Right lobe of liver (tissue), 4 donors: ENCODE measurements around the gene MACROD2.

Experiments
- CTCF ChIP-seq, 4 donors: fragments of 200-600 bp in 3 of 4; fragments of 450-650 bp in 1 of 4; IDR thresholded peaks; one replicate each; pipeline versions ENCODE4 v1.5.1 to v1.8.0; 2016 to 2022; ENCODE audit warnings: antibody characterized with exemption in 4 of 4, mild to moderate bottlenecking in 2 of 4
- POLR2A ChIP-seq: fragments of 450-650 bp; IDR thresholded peaks from one replicate; pipeline ENCODE4 v1.6.1; 2017; ENCODE audit warnings: antibody characterized with exemption, mild to moderate bottlenecking
- donor health status: DM: no; HTN: no; CAD: no.
- donor health status: DM: no; HTN: no; CAD: no.
- donor health status: DM: no; HTN: yes; CAD: no.

DNA sequence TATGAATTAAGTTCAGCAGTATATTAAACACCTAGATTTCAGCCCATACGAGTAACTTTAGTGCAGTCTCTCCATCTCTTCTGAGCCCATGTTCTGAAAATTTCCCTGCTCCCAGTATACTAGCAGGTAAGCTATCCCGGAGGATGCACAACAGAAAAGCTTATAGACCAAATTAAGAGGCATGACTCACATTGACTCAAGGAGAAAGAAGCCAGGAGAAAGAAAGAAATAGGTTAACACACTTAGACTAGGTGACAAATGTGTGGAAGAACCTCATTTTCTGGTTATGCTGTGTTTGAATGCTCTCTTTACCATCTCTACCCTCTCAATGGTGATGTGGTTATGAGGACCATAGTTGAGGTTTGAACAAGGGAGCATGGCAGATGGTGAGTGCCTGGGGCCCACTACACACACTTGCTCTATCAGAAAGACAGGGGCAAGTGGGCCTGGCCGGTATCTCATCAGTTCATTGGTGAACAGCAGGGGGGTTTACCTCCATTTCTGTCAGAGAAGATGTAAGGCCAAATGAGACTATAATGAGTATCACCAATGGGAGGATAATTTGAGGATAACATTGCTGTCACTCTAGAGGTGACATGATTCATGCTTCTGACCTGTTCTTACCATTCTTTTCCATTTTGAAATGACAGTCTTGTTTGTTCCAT is 1244.4 kb downstream of the MACROD2 start:
- TF ChIP-seq CTCF (IDR thresholded peaks at IDR 0.05) (no peak), POLR2A (no peak)
